Measurements from ENCODE around the gene PDGFB.

Gene PDGFB

DNA sequence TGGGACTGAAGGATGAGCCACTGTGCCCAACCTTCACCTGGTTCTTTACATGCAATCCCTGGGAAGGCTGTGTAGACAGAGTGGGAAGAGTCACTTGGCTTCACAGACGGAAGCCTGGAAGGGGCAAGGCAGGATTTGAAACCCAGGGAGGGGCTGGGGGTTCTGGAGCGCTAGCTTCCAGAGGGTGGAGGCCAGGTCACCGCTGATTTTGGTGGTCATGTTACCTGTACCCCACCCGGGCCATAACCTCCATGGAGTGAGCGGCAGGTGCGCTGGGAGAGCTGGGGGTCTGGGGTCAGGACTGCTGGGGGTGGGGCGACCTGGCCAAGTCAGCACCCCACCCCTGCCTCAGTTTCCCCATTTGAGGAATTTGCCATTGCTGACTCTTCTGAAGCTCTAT is 38.3 kb downstream of the PDGFB start:
- H3K27ac ChIP-seq (ENCODE audit: low read length, poor library complexity, severe bottlenecking), result peak overlapping the region; percentile 36
- no peak for DNase-seq
- peaks cover 0 to 10% of the 10 kb centered on the region in 2 experiments for H3K27me3 ChIP-seq (ENCODE audit: control insufficient read depth in 1 of 2, insufficient read depth in 1 of 2, low read length in 2 of 2)
- no peaks in the 10 kb centered on the region for H3K36me3 ChIP-seq (ENCODE audit: control insufficient read depth in 1 of 2, insufficient read depth in 2 of 2, low read depth in 1 of 2, low read length in 2 of 2)
- H2AK5ac ChIP-seq (ENCODE audit: low read length, severe bottlenecking), result peak overlapping the region; percentile 97
- no peak overlapping the region for H2BK5ac ChIP-seq (ENCODE audit: low read depth, low read length, poor library complexity, severe bottlenecking)
- no peak overlapping the region for H3K18ac ChIP-seq (ENCODE audit: low read depth in 1 of 2, low read length in 2 of 2)
- H3K4me1 ChIP-seq (ENCODE audit: control insufficient read depth, insufficient read depth, low read depth, low read length), result peaks cover 36% of the 10 kb centered on the region
- WGBS, result 98% methylated on average over 7 of the region's 7 CpGs
- no peak overlapping the region for H3K4ac ChIP-seq (ENCODE audit: low read depth in 1 of 2, low read length in 2 of 2)
- H3K9ac ChIP-seq (ENCODE audit: low read length), result no peak overlapping the region
- no peak overlapping the region for H2BK12ac ChIP-seq (ENCODE audit: low read length in 2 of 2)
- no peak overlapping the region for H3K14ac ChIP-seq (ENCODE audit: low read length in 2 of 2)
- no peak overlapping the region for H3K23ac ChIP-seq (ENCODE audit: low read length in 2 of 2)
- H4K91ac ChIP-seq (ENCODE audit: low read length), result no peak overlapping the region
- no peak overlapping the region for H4K8ac ChIP-seq (ENCODE audit: low read length)
- H2BK120ac ChIP-seq (ENCODE audit: low read depth, low read length), result no peak overlapping the region
- H3K9me3 ChIP-seq (ENCODE audit: control insufficient read depth, low read length), result no peaks in the 10 kb centered on the region
- H3K79me1 ChIP-seq (replicated peaks; ENCODE audit: low read length, poor library complexity, severe bottlenecking), result no peaks in the 10 kb centered on the region
- H2AFZ ChIP-seq (ENCODE audit: low read depth, low read length), result no peak overlapping the region
- no peak overlapping the region for H3K4me2 ChIP-seq (ENCODE audit: low read length, poor library complexity, severe bottlenecking)
- H3K4me3 ChIP-seq (ENCODE audit: insufficient read depth in 1 of 2, low read depth in 1 of 2, low read length in 2 of 2), result no peak overlapping the region
- no peak overlapping the region for H2BK15ac ChIP-seq (ENCODE audit: low read depth, poor library complexity, severe bottlenecking)

DNA sequence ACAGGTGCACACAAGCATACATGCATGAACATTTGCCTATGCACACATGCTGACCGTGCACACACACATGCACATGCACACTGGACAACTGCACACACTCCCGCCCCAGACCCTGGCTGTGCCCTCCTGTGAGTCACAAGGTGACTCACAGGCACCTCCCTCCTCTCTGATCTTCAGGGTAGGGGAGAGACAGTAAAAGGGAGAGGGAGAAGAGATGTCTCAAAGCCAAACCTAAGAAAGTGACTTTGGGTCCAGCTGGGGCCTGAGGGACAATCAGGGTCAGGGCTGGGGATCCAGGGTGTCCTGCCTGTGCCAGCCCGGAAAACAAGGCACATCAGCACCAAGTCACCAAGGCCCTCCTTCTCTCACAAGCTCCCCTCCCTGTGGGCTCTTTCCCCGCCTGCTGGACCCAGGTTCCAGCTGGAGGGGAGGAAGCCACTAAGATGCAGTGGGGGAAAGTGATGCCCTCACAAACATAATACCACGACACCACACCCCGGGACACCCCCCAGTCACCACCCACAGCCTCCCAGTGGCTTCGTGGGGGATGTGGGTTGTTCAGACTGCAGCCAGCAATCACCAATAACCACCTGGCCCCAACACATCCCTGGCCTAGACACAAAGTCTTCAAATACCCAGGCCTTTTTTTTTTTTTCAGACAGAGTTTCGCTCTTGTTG is 39.3 kb downstream of the PDGFB start:
- H2BK15ac ChIP-seq (ENCODE audit: low read depth, poor library complexity, severe bottlenecking), result no peak overlapping the region
- no peak overlapping the region for H2AFZ ChIP-seq (ENCODE audit: low read depth, low read length)
- H3K36me3 ChIP-seq (ENCODE audit: control insufficient read depth in 1 of 2, insufficient read depth in 2 of 2, low read depth in 1 of 2, low read length in 2 of 2), result no peaks in the 10 kb centered on the region
- H3K27ac ChIP-seq (ENCODE audit: low read length, poor library complexity, severe bottlenecking), result peak overlapping the region; percentile 76
- H3K4ac ChIP-seq (ENCODE audit: low read depth in 1 of 2, low read length in 2 of 2), result peak overlapping the region in 1 of 2 experiments; percentile 24
- H2BK120ac ChIP-seq (ENCODE audit: low read depth, low read length), result no peak overlapping the region
- H3K9ac ChIP-seq (ENCODE audit: low read length), result no peak overlapping the region
- H3K9me3 ChIP-seq (ENCODE audit: control insufficient read depth, low read length), result no peaks in the 10 kb centered on the region
- no peak overlapping the region for H3K23ac ChIP-seq (ENCODE audit: low read length in 2 of 2)
- H2BK12ac ChIP-seq (ENCODE audit: low read length in 2 of 2), result peak overlapping the region; percentile 31 to 38
- H3K4me1 ChIP-seq (ENCODE audit: control insufficient read depth, insufficient read depth, low read depth, low read length), result peaks cover 36% of the 10 kb centered on the region
- no peak overlapping the region for H3K4me3 ChIP-seq (ENCODE audit: insufficient read depth in 1 of 2, low read depth in 1 of 2, low read length in 2 of 2)
- peak overlapping the region; percentile 35 for H4K8ac ChIP-seq (ENCODE audit: low read length)
- H3K27me3 ChIP-seq (ENCODE audit: control insufficient read depth in 1 of 2, insufficient read depth in 1 of 2, low read length in 2 of 2), result peaks cover 0 to 10% of the 10 kb centered on the region in 2 experiments
- 45% methylated on average over 6 of the region's 8 CpGs for WGBS
- H2BK5ac ChIP-seq (ENCODE audit: low read depth, low read length, poor library complexity, severe bottlenecking), result peak overlapping the region; percentile 21
- H3K79me1 ChIP-seq (replicated peaks; ENCODE audit: low read length, poor library complexity, severe bottlenecking), result no peaks in the 10 kb centered on the region
- H2AK5ac ChIP-seq (ENCODE audit: low read length, severe bottlenecking), result peak overlapping the region; percentile 71
- peak; percentile 81 for DNase-seq
- no peak overlapping the region for H3K14ac ChIP-seq (ENCODE audit: low read length in 2 of 2)
- H3K4me2 ChIP-seq (ENCODE audit: low read length, poor library complexity, severe bottlenecking), result no peak overlapping the region
- H3K18ac ChIP-seq (ENCODE audit: low read depth in 1 of 2, low read length in 2 of 2), result peak overlapping the region in 1 of 2 experiments; percentile 58
- H4K91ac ChIP-seq (ENCODE audit: low read length), result peak overlapping the region; percentile 30

DNA sequence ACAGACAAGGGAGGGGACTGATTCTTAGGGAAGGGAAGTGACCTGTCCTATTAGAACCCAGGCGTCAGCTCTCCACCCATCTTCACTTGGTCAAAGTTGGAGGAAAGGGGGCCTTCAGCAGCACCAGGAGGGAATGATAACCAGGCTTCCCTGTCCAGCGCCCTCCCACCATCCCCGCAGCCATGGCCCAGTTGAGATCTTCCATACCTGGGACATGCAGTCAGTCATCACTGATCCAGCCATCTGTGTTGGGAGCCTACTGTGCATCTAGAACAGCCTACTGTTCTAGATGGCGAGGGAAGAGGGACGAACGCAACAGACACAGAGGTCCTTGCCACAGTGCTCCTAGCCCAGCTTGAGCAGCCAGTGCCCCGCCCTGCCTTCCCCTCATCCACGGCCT is 40.6 kb downstream of the PDGFB start:
- no peaks in the 10 kb centered on the region for H3K9me3 ChIP-seq (ENCODE audit: control insufficient read depth, low read length)
- H2AK5ac ChIP-seq (ENCODE audit: low read length, severe bottlenecking), result peak overlapping the region; percentile 79
- H4K8ac ChIP-seq (ENCODE audit: low read length), result no peak overlapping the region
- DNase-seq, result no peak
- no peak overlapping the region for H2AFZ ChIP-seq (ENCODE audit: low read depth, low read length)
- H3K4me2 ChIP-seq (ENCODE audit: low read length, poor library complexity, severe bottlenecking), result no peak overlapping the region
- H4K91ac ChIP-seq (ENCODE audit: low read length), result peak overlapping the region; percentile 82
- H2BK120ac ChIP-seq (ENCODE audit: low read depth, low read length), result no peak overlapping the region
- no peak overlapping the region for H3K14ac ChIP-seq (ENCODE audit: low read length in 2 of 2)
- WGBS, result 95% methylated on average over 8 of the region's 8 CpGs
- H2BK12ac ChIP-seq (ENCODE audit: low read length in 2 of 2), result no peak overlapping the region
- H3K4me3 ChIP-seq (ENCODE audit: insufficient read depth in 1 of 2, low read depth in 1 of 2, low read length in 2 of 2), result no peak overlapping the region
- no peak overlapping the region for H3K9ac ChIP-seq (ENCODE audit: low read length)
- H2BK15ac ChIP-seq (ENCODE audit: low read depth, poor library complexity, severe bottlenecking), result no peak overlapping the region
- no peaks in the 10 kb centered on the region for H3K36me3 ChIP-seq (ENCODE audit: control insufficient read depth in 1 of 2, insufficient read depth in 2 of 2, low read depth in 1 of 2, low read length in 2 of 2)
- H3K4me1 ChIP-seq (ENCODE audit: control insufficient read depth, insufficient read depth, low read depth, low read length), result peaks cover 33% of the 10 kb centered on the region
- peak overlapping the region in 1 of 2 experiments; percentile 35 for H3K18ac ChIP-seq (ENCODE audit: low read depth in 1 of 2, low read length in 2 of 2)
- no peaks in the 10 kb centered on the region for H3K79me1 ChIP-seq (replicated peaks; ENCODE audit: low read length, poor library complexity, severe bottlenecking)
- no peak overlapping the region for H2BK5ac ChIP-seq (ENCODE audit: low read depth, low read length, poor library complexity, severe bottlenecking)
- H3K27ac ChIP-seq (ENCODE audit: low read length, poor library complexity, severe bottlenecking), result no peak overlapping the region
- peaks cover 0 to 10% of the 10 kb centered on the region in 2 experiments for H3K27me3 ChIP-seq (ENCODE audit: control insufficient read depth in 1 of 2, insufficient read depth in 1 of 2, low read length in 2 of 2)
- peak overlapping the region in 1 of 2 experiments; percentile 54 for H3K4ac ChIP-seq (ENCODE audit: low read depth in 1 of 2, low read length in 2 of 2)
- no peak overlapping the region for H3K23ac ChIP-seq (ENCODE audit: low read length in 2 of 2)

GRCh38 chr22:39197578-39197977 is 47.2 kb downstream of the PDGFB start:
- H4K91ac ChIP-seq (ENCODE audit: low read length), result no peak overlapping the region

More at GRCh38 chr22:39197578-39197977, 47.2 kb downstream of the PDGFB start:
- no peaks in the 10 kb centered on the region for H3K36me3 ChIP-seq (ENCODE audit: control insufficient read depth in 1 of 2, insufficient read depth in 2 of 2, low read depth in 1 of 2, low read length in 2 of 2)
- no peak overlapping the region for H3K23ac ChIP-seq (ENCODE audit: low read length in 2 of 2)
- H2AK5ac ChIP-seq (ENCODE audit: low read length, severe bottlenecking), result no peak overlapping the region
- 100% methylated on average over 2 of the region's 5 CpGs for WGBS
- H2BK15ac ChIP-seq (ENCODE audit: low read depth, poor library complexity, severe bottlenecking), result no peak overlapping the region
- H3K27ac ChIP-seq (ENCODE audit: low read length, poor library complexity, severe bottlenecking), result no peak overlapping the region
- no peak overlapping the region for H2AFZ ChIP-seq (ENCODE audit: low read depth, low read length)
- no peak overlapping the region for H2BK5ac ChIP-seq (ENCODE audit: low read depth, low read length, poor library complexity, severe bottlenecking)
- DNase-seq, result no peak
- H3K4ac ChIP-seq (ENCODE audit: low read depth in 1 of 2, low read length in 2 of 2), result no peak overlapping the region
- H4K8ac ChIP-seq (ENCODE audit: low read length), result no peak overlapping the region
- H3K27me3 ChIP-seq (ENCODE audit: control insufficient read depth in 1 of 2, insufficient read depth in 1 of 2, low read length in 2 of 2), result no peaks in the 10 kb centered on the region
- no peak overlapping the region for H3K4me3 ChIP-seq (ENCODE audit: insufficient read depth in 1 of 2, low read depth in 1 of 2, low read length in 2 of 2)
- H2BK12ac ChIP-seq (ENCODE audit: low read length in 2 of 2), result no peak overlapping the region
- H3K9me3 ChIP-seq (ENCODE audit: control insufficient read depth, low read length), result peaks cover 17% of the 10 kb centered on the region
- H3K14ac ChIP-seq (ENCODE audit: low read length in 2 of 2), result no peak overlapping the region
- H3K18ac ChIP-seq (ENCODE audit: low read depth in 1 of 2, low read length in 2 of 2), result no peak overlapping the region
- no peaks in the 10 kb centered on the region for H3K79me1 ChIP-seq (replicated peaks; ENCODE audit: low read length, poor library complexity, severe bottlenecking)
- no peak overlapping the region for H3K4me2 ChIP-seq (ENCODE audit: low read length, poor library complexity, severe bottlenecking)
- H2BK120ac ChIP-seq (ENCODE audit: low read depth, low read length), result no peak overlapping the region
- no peaks in the 10 kb centered on the region for H3K4me1 ChIP-seq (ENCODE audit: control insufficient read depth, insufficient read depth, low read depth, low read length)
- H3K9ac ChIP-seq (ENCODE audit: low read length), result no peak overlapping the region

Measured in mesenchymal stem cell (in vitro differentiated cells and primary cell).